OCI-LY7 (cell line): ENCODE measurements around the gene SLC35A3. TPM values are rescaled to one million over a fixed set of nuclear protein-coding genes. Genes with fewer than 3 reads are reported as not detected.

ENCODE experiments used
- BruUV-seq: library from RNA; stranded (reverse); fragments of 400-500 nt; replicated peaks from 2 replicates; lab custom pipeline; 2021; lab: Mats Ljungman, UMichigan
- CTCF ChIA-PET: fragments of 300-600 bp; sonication (Branson Sonifier 250); formaldehyde crosslinking; loops from one replicate; lab custom pipeline; 2022; ENCODE audit warnings: antibody characterized with exemption; ENCODE audit not compliant: unreplicated experiment; lab: Charles Lee
- POLR2A ChIA-PET: fragments of 300-600 bp; sonication (Branson Sonifier 250); formaldehyde crosslinking; loops from one replicate; lab custom pipeline; 2022; ENCODE audit warnings: antibody characterized with exemption; lab: Charles Lee
- DNase-seq: peaks from one replicate; pipeline ENCODE4 v3.0.0-alpha.2; 2015; ENCODE audit warnings: low spot score
- H2AFZ ChIP-seq: fragments of 200-600 bp; sonication (generic), shearing (Covaris generic); 2 replicates; pipeline ENCODE4 v1.6.1; 2014; ENCODE audit warnings: mild to moderate bottlenecking, antibody characterized with exemption, low read length, moderate library complexity
- H3K27ac ChIP-seq: fragments of 200-600 bp; sonication (generic); 2 replicates; pipeline ENCODE4 v1.5.1; 2014; ENCODE audit warnings: mixed run types, low read depth, mild to moderate bottlenecking, moderate library complexity, low read length, inconsistent platforms; ENCODE audit not compliant: poor library complexity, severe bottlenecking
- H3K36me3 ChIP-seq: fragments of 200-600 bp; sonication (generic); 2 replicates; pipeline ENCODE4 v1.6.1; 2014; ENCODE audit warnings: mild to moderate bottlenecking, antibody characterized with exemption, low read length, moderate library complexity, mixed read lengths; ENCODE audit not compliant: insufficient read depth
- H3K4me1 ChIP-seq: fragments of 200-600 bp; sonication (generic); 2 replicates; pipeline ENCODE4 v1.5.1; 2014; ENCODE audit warnings: mild to moderate bottlenecking, low read length; ENCODE audit not compliant: insufficient read depth, poor library complexity, severe bottlenecking
- H3K4me2 ChIP-seq: fragments of 200-600 bp; sonication (generic); 2 replicates; pipeline ENCODE4 v1.6.1; 2014; ENCODE audit warnings: mild to moderate bottlenecking, low read length
- H3K4me3 ChIP-seq: fragments of 200-600 bp; sonication (generic); 2 replicates; pipeline ENCODE4 v1.5.1; 2014; ENCODE audit warnings: mild to moderate bottlenecking, low read depth, low read length; ENCODE audit not compliant: poor library complexity, severe bottlenecking
- H3K79me2 ChIP-seq: fragments of 200-600 bp; sonication (generic); 2 replicates; pipeline ENCODE4 v1.6.1; 2016; ENCODE audit warnings: low read depth, mild to moderate bottlenecking, low read length, moderate library complexity, mixed read lengths; ENCODE audit not compliant: insufficient read depth
- H3K9me2 ChIP-seq: fragments of 200-600 bp; sonication (generic); 2 replicates; pipeline ENCODE4 v1.6.1; 2016; ENCODE audit warnings: mild to moderate bottlenecking, low read length, mixed read lengths; ENCODE audit not compliant: insufficient read depth
- H3K9me3 ChIP-seq: fragments of 200-600 bp; sonication (generic); 2 replicates; pipeline ENCODE4 v1.6.1; 2014; ENCODE audit warnings: mild to moderate bottlenecking, mixed run types, low read length, mixed read lengths
- H4K20me1 ChIP-seq: fragments of 200-600 bp; sonication (generic); 2 replicates; pipeline ENCODE4 v1.6.1; 2014; ENCODE audit warnings: mild to moderate bottlenecking, antibody characterized with exemption, low read length, moderate library complexity, mixed read lengths; ENCODE audit not compliant: insufficient read depth
- CTCF ChIP-seq: fragments of 200-600 bp; sonication (generic); conservative IDR thresholded peaks from 2 replicates; pipeline ENCODE4 v1.5.1; 2014; ENCODE audit warnings: mild to moderate bottlenecking, antibody characterized with exemption, low read length, moderate library complexity, mixed read lengths
- EZH2phosphoT487 ChIP-seq: fragments of 200-600 bp; sonication (generic); IDR thresholded peaks from 2 replicates; pipeline ENCODE4 v1.6.1; 2018; ENCODE audit warnings: low read depth, borderline replicate concordance, mild to moderate bottlenecking, mixed run types, antibody characterized with exemption, low read length, moderate library complexity, mixed read lengths
- intact Hi-C: fragments of 100-400 bp; cut with micrococcal nuclease; formaldehyde crosslinking; loops from one replicate; pipeline ENCODE4 v1.10.0; 2022; ENCODE audit not compliant: unreplicated experiment
- total RNA-seq, 2 experiments: library from RNA; depleted of rRNA in 1 of 2; stranded (reverse); fragments of >200 nt in 1 of 2; shearing (Covaris generic) in 1 of 2; gene quantifications; 2 replicates each; pipeline ENCODE4 v1.2.3, GENCODE V29; 2014 to 2022

Gene SLC35A3
- total RNA-seq, 2 experiments from 2014 or later: 24.8 to 26.8 TPM

- no peak overlapping the region for H3K4me2 ChIP-seq
- no peaks in the 10 kb centered on the region for H3K79me2 ChIP-seq
- no peaks in the 10 kb centered on the region for H3K9me2 ChIP-seq
- BruUV-seq: no TSS peak
- ChIA-PET CTCF (no interaction called here), POLR2A (interaction anchor here (0.7 kb wide), 3 partner anchors 10 to 203 kb away, joined by 3 to 4 read pairs (median 3); no protein-coding TSS in a partner anchor)
- H4K20me1 ChIP-seq: no peaks in the 10 kb centered on the region
- H3K36me3 ChIP-seq: no peaks in the 10 kb centered on the region
- no peaks in the 10 kb centered on the region for H3K9me3 ChIP-seq
- no peak overlapping the region for H3K4me3 ChIP-seq
- no peak overlapping the region for H2AFZ ChIP-seq
- DNase-seq: no peak
- H3K4me1 ChIP-seq: no peaks in the 10 kb centered on the region
- no peak overlapping the region for H3K27ac ChIP-seq
- intact Hi-C loops: no loop called here
- TF ChIP-seq CTCF (no peak), EZH2phosphoT487 (no peak)
Measured at GRCh38 chr1:99950486-99950885, 19.3 kb upstream of the SLC35A3 start.

- TF ChIP-seq CTCF (no peak), EZH2phosphoT487 (no peak)
Measured at GRCh38 chr1:99952522-99952921, 17.3 kb upstream of the SLC35A3 start.

GRCh38 chr1:99955375-99955774, 14.4 kb upstream of the SLC35A3 start:
- intact Hi-C loops: no loop called here
- TF ChIP-seq EZH2phosphoT487 (no peak), CTCF (no peak)
- no peaks in the 10 kb centered on the region for H4K20me1 ChIP-seq
- ChIA-PET POLR2A (no interaction called here), CTCF (no interaction called here)
- H2AFZ ChIP-seq: no peak overlapping the region
- H3K36me3 ChIP-seq: no peaks in the 10 kb centered on the region
- no peaks in the 10 kb centered on the region for H3K9me3 ChIP-seq
- no peak overlapping the region for H3K4me2 ChIP-seq
- H3K9me2 ChIP-seq: no peaks in the 10 kb centered on the region
- BruUV-seq: no TSS peak
- no peak for DNase-seq
- H3K27ac ChIP-seq: no peak overlapping the region
- H3K4me1 ChIP-seq: no peaks in the 10 kb centered on the region
- H3K4me3 ChIP-seq: no peak overlapping the region
- no peaks in the 10 kb centered on the region for H3K79me2 ChIP-seq

More at GRCh38 chr1:99952522-99952921, 17.3 kb upstream of the SLC35A3 start:
- no TSS peak for BruUV-seq
- intact Hi-C loops: no loop called here
- Histone ChIP-seq H3K9me2 (no peaks in the 10 kb centered on the region), H2AFZ (no peak overlapping the region), H3K4me1 (no peaks in the 10 kb centered on the region), H4K20me1 (no peaks in the 10 kb centered on the region), H3K36me3 (no peaks in the 10 kb centered on the region), H3K27ac (no peak overlapping the region), H3K9me3 (no peaks in the 10 kb centered on the region), H3K4me3 (no peak overlapping the region), H3K79me2 (no peaks in the 10 kb centered on the region), H3K4me2 (no peak overlapping the region)
- ChIA-PET CTCF (no interaction called here), POLR2A (interaction anchor here (1.7 kb wide), 1 partner anchor 66 kb away, joined by 3 read pairs; no protein-coding TSS in a partner anchor)
- no peak for DNase-seq
